Medulla oblongata (tissue), 1 donor: ENCODE results near the gene EFNA5.

Experiments used
- DNase-seq: peaks from one replicate; pipeline ENCODE4 v3.0.0-alpha.2; 2015; ENCODE audit errors: extremely low spot score

EFNA5 gene

DNA sequence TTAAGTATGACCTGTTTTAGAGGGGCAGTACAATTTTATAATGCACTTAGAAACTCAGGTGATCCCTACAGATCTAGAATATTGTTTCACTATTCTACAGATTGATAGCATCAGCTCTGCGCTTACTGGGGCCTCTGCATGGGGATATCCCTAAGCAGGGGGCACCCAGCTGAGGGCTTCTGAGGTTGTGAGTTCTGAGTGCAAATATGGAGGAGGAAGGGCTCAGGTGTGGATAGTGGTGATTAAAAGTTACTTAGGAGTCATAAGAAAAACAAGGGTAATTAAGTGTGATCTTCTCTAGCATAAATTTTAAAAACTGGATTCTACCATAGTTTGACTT lies 274.4 kb downstream of the EFNA5 start:
- DNase-seq, result no peak

GRCh38 chr5:107395632-107396350 lies 274.9 kb downstream of the EFNA5 start:
- DNase-seq, result no peak

DNA sequence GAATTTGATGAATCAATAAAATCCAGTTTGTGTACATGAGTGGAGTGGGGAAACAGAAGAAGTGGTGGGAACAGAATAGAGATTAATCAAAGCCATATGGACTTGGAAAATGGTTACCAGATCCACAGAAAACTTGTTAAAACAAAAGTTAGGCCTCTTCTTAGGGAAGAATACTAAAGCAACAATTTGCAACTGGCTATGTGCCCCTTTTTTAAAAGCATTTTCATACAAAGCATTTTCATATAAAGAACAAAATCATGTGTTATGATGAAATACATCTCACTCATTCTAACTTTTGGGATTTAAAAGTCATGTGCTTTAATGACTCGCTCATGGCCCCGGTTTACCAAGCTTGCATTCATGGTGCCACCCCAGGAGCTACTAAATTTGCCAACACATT lies 276.9 kb downstream of the EFNA5 start:
- no peak for DNase-seq

- no peak for DNase-seq
Observed at GRCh38 chr5:107391787-107392186, 278.9 kb downstream of the EFNA5 start.

DNA sequence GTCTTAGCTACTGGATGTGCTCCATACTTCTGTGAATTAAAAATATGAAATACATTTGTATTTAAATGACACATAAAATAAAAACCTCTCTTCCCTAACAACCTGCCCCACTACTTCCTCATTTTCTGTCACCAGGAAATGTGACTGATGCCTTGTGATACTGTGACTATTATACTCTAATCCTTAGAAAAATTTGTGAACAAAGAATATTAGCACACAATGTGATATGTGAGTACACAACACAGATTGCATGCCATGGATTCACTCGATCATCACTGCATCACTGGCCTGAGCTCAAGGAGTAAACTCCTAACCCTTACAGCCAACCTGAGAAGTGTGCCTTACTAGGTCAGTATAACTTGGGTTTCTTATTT lies 281.0 kb downstream of the EFNA5 start:
- DNase-seq, result no peak

GRCh38 chr5:107389130-107389774 lies 281.5 kb downstream of the EFNA5 start:
- DNase-seq, result no peak

DNA sequence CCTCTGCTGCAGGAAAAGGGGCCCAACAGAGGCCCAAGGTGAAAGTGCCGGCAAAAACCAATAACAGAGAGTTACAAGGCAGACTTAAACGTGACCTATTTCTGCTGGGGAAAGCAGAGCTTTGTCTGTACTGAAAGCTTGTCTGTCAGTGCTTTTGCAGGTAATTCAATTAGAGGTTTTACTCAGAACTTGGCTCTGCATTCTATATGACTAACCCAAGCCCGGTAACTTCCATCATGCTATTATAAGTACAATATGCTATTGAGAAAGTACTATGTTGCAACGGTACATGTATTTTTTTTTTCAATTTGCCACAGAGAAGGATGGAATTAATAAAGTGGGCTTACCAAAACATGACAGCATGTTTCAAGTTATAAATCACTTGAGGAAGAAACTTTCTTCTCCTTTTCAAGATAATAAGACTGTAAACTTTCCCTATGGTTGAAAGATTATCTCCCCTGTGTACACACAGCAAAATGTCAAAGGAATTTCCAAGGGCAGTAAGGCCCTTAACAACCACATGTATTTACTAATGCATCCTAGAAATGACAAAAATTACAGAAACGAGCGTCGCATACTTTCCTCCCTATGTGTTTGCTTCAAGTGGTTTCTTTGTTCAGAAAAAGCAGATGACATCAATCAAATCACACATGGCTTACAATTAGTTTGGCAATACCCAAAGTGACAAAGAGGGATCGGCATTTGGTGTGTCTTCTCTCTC lies 282.4 kb downstream of the EFNA5 start:
- no peak for DNase-seq

DNA sequence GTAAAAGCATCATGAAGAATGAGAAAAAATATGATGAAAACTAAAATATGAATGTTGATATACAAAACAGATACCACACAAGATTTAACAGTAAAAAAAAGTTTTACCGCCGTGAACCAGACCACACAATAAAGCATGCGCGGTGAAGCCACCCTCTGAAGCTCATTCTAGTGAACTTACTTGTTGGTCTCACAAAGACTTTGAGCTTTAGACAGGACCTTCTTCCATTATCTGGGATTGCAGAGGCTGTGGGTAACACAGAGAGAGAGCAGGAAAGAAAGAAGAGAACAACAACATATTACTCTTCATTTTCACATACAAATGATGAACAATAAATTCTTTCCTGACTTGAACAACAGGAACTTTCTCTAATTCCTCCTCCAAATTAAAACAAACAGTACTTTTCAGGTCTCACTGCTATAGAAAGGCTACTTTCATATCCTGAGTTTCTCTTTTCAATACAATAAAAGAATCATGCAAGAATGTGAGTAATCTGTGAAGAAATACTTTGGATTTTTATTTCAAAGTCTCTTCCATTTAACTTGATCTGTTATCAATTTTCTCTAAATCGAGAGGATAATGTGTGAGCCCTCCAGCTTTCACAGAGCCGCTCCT lies 283.1 kb downstream of the EFNA5 start:
- DNase-seq, result no peak

DNA sequence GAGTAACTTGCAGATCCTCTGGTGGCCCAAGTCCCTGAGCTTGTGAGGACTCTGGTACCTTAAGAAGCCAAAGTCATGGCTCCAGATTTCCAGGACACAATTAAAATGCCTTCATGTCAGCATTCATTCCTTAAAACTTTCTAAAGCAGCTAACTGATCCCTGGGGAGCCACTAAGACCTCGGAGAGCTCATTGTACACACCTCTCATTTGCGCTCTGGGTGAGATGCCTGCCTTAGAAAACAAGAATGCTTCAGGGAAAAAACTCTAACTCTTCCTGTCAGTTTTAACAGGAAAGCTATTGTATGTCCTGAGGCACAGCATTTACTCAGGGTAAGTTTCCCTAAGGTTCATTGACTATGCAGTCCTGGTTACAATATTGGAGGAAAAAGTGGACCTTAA lies 285.0 kb downstream of the EFNA5 start:
- DNase-seq, result no peak

DNA sequence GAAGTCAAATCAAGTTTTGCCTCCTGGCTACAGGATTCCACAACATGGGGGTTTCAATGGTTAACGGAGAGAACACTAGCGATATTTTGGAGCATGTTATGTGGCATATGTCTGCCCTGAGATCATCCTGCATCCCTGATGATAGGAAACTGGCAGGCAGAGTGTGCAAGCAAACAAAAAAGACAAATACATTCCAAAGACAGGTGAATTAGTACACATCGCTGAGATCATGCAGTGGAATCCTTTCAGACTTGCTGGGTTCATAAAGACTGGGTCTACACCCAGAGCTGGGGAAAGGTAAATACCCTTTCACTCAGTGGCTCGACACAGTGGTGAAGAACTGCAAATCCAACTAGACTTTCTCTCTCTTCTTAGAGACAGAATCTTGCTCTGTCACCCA lies 286.5 kb downstream of the EFNA5 start:
- DNase-seq, result no peak

- no peak for DNase-seq
Observed at GRCh38 chr5:107383414-107383813, 287.3 kb downstream of the EFNA5 start.

DNA sequence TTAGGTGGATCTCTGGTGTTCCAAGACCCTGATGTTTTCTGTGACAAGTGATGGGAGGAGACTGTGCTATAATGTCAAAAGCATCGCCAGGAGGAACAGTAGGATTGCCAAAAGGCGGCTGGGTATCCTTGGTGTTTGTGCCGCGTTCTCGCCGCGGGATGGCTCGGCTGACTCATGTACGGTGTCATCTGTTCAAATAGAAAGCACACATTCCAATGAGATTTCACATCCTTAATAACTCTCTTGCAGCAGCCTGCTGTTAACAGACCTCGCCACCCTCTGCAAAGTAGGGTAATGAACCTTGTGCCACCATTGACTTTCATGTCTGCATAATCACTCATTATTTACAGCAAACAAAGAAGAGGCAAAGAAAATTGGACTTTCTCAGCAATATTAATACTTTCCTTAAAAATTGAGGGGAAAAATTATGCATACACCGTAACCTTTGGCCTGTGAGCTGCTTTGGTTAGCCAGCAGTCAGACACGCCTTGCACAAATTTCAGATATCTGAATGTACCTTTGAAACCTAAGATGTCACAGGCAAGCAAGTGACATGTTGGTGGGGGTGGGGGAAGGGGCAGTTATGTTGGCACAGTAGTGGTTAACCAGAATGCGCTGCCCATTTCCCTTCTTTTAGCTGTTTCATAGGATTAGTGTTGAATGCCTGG lies 289.4 kb downstream of the EFNA5 start:
- DNase-seq, result no peak

- no peak for DNase-seq
Observed at GRCh38 chr5:107380654-107381053, 290.1 kb downstream of the EFNA5 start.

DNA sequence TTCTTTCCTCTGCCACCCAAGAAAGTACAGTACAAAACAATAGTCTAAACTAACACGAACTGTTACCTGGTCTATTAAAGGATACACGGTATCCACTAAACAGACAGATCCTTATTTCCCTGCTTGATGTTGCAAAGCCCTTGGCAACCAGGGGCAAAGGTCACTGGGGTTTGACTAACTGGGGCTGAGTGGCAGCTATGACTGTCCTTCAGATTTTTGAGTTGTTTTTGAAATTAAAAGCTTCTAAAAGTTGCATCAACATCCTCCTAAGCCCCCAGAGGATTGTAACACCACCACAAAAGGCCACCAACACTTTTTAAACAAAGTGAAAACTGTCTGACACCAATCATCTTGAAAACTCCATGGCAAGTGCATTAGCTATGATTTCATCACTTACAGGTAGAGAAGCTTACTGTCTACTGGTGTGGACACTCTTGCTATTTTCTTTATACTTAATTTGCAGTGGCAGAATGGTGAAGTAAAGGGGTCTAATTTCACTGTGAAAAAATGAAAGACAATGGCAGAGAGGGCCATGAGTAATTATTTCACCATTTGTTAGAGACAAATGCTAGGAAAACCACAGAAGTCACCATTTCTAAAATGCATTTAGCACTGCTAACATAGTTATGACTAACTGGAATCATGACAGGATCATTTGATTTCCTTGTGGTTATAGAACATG lies 292.4 kb downstream of the EFNA5 start:
- DNase-seq, result no peak

- DNase-seq, result no peak
Observed at GRCh38 chr5:107377277-107377609, 293.5 kb downstream of the EFNA5 start.

GRCh38 chr5:107376546-107377276 lies 294.0 kb downstream of the EFNA5 start:
- DNase-seq, result no peak

- DNase-seq, result no peak
Observed at GRCh38 chr5:107373549-107374263, 297.0 kb downstream of the EFNA5 start.

GRCh38 chr5:107372723-107373450 lies 297.9 kb downstream of the EFNA5 start:
- no peak for DNase-seq

GRCh38 chr5:107370396-107370968 lies 300.3 kb downstream of the EFNA5 start:
- DNase-seq, result no peak
